Loucy (cell line): ENCODE results near the gene TMEM94.

Experiments used
- CTCF ChIP-seq: fragments of 200-600 bp; sonication (generic); conservative IDR thresholded peaks from 2 replicates; pipeline ENCODE4 v1.5.1; 2014; ENCODE audit warnings: mild to moderate bottlenecking, antibody characterized with exemption, low read length
- EZH2phosphoT487 ChIP-seq: fragments of 200-600 bp; IDR thresholded peaks from 2 replicates; pipeline ENCODE4 v1.6.1; 2018; ENCODE audit warnings: antibody characterized with exemption, mild to moderate bottlenecking, moderate library complexity, borderline replicate concordance

GRCh38 chr17:75490173-75490743 lies 33.8 kb downstream of the TMEM94 start:
- TF ChIP-seq CTCF (no peak), EZH2phosphoT487 (no peak)
